GM18519 (cell line): ENCODE results near the gene SPAG16.

Source experiments
- ATAC-seq: cut with Tn5 transposase; IDR thresholded peaks from one replicate; pipeline ENCODE4 v1.9.1; 2021; ENCODE audit warnings: mild to moderate bottlenecking, moderate library complexity; ENCODE audit not compliant: unreplicated experiment, low FRiP score

Gene SPAG16

DNA sequence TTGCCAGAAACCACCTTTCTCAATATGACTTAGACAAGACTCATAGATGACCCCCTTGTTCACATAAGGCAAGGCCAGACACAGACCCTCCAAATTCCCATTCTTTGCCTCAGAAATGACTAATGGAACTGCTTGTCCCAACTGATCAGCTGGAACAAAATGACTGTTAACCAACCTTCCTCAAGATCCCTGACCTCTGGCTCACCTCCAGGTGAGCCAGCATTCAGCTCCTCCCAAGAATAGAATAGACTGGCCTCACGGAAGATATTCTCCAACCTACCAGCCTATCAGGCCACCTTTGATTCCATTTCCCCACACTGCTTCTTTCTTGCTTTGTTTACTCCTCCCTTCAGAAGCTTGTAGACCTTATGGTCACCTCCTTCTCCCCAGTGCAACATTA lies 930.8 kb downstream of the SPAG16 start:
- ATAC-seq = no peak

DNA sequence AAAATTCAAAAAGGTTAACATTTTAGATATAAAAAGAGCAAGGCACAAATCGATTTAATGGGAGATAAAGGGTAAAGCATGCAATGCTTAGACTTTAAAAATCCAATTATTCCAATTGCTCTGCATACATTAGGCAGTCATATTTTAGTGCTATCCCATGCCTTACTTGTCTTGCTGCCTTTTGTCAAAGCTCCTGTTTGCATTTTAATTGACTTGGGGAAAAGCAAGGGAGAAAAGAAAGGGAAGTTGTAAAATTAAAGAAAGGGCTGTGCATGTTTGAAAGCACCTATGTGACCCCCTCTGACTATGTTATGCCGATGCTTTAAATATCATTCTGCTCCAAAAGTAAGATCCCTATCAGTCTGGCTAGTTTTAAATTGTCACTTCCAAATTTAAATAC lies 932.9 kb downstream of the SPAG16 start:
- no peak for ATAC-seq

DNA sequence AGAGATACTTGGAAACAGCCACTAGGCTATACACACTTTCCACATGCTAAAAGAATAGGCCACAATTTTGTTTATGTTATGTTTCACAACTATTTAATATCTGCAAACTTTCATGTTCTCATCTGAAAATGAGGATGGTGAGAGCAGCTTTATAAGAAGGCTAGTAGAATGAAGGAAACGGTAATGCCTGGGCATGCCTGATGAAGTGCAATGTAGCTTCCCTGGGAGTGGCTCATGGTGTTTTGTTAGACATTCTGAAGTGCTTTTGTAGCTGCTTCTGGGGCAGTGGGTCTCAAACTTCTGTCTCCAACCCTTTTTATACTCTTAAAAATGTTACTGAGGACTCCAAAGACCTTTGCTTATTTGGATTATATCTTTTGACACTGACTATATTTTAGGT lies 933.3 kb downstream of the SPAG16 start:
- ATAC-seq = no peak

DNA sequence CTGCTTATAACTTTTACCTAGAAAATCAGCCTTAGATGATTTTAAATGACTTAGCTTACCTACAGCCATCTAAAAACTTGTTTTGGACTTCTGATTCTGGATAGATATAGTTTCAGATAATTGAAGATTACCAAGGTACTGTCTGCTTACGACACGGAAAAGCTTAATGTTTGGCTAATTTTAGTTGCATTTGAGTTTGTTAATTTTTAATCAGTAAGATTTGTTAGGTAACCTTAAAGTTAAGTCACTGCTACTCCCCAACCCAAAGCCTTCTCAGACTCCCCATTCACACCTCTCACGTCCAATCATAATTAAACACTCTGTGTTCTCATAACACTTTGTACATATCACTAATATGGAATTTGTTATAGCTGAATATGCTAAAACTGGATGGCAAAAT lies 936.0 kb downstream of the SPAG16 start:
- no peak for ATAC-seq

DNA sequence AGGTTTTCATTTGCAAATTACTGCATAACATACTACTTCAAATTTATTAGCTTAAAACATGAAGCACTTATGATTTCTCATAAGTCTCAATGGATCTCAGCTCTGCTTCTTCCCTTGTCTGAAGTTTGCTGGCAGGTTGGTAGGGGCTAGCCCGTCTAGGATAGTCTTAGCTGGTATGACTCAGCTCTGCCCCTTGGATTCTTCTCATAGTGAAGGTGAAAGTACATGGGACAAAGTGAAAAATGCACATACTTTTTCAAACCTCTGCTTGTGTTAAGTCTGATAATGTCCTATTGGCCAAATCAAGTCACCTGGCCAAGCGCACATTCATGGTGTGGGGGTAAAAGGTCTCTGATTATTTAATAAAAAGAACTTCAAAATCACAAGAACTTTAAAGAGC lies 941.8 kb downstream of the SPAG16 start:
- no peak for ATAC-seq

DNA sequence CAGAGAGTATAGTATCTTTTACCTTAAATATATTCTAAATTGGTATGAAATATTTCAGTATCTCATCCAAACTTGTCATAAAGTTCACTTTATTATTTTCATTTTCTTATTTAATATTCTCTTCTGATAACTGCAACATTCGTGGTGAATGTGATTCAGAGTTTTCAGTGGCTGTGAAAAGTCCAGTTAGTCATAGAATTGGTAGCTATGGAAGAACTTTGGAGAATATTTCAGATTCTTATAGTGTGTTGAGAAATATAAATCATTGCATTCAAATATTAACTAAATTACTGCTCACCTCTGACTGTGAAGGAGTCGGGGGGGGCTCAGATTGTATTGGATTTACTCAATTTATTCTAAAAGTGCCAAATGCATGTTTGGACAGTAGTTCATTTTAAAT lies 948.0 kb downstream of the SPAG16 start:
- no peak for ATAC-seq

DNA sequence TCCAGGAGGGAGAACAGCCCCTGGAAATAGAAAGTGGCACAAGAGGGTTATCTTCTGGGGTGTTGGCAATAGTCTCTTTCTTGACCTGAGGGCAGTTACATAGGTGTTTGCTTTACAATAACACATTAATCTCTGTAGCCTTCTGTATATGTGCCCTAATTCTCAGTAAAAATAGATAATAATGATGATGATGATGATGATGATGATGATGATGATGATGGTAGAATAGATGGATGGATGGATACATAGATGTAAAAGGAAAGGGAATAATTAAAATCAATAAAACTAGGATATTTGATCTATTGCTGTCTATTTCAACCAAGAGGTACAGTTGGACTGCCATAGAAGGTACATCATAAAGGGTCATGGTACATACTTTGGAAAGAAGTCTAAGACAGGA lies 948.9 kb downstream of the SPAG16 start:
- no peak for ATAC-seq

DNA sequence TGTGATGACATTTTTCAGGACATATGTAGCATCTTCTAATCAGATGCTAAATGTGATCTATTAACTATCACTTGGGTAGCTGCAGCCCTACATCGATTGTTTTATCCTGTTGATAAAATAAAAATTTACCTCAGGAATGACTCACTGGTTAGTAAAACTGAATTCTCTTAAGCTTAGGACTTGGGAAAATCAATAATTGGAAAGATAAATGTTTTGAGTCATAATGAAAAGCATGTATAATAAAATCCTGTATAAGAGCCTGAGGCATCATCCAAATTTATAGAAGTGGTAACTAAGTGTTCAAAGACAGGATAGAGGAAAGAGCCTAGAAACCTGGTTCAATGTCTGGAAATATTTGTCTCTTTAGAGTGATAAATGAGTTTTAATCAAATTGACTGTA lies 958.5 kb downstream of the SPAG16 start:
- no peak for ATAC-seq

DNA sequence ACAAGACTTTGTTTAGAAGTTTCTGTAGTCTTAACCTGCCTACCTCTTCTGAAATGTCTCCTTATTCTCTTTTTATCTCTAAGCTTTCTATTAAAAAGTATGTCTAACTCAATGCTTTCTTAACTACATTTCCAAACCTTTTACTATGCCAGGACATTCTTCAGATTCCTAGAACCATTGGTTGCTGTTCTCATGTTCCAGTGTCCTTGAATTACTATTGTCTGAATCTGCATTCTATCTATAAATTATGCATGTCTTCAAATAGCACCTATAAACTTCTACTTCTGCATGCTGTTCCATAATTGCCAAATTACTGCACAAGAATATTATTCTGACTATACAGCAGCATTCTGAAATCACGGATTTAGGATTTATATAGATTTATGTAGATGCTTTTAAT lies 960.6 kb downstream of the SPAG16 start:
- ATAC-seq = no peak

DNA sequence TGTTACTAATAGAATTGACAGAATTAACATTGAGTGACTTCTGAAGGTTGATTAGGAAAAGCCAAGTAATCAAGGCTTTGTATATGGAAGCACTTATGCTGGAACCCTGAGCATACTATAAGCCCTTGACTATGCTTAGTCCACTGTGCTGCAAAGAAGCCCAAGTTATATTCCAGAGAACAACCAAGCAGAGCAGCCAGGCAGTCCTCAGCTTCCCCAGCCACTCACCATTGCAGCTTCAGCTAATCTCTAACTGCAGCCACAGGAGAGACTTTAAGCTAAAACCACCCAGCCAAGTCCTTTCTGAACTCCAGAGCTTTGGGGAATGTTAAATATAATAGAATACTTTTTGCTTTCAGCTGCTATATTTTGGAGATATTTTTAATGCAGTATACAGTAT lies 962.2 kb downstream of the SPAG16 start:
- no peak for ATAC-seq

DNA sequence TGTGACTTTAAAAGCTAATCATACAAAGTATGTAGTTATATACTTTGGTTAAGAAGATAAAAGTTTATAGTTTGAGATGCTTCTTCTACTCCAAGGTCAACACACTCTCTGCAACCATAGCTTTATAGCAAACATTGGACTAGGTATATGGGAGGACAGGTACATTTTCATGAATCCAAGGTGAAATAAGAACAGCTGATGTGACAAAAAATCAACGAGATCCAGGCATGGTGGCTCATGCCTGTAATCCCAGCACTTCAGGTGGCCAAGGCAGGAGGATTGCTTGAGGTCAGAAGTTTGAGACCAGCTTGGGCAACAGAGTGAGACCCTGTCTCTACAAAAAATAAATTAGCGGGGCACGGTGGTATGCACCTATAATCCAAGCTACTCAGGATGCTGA lies 963.3 kb downstream of the SPAG16 start:
- no peak for ATAC-seq

DNA sequence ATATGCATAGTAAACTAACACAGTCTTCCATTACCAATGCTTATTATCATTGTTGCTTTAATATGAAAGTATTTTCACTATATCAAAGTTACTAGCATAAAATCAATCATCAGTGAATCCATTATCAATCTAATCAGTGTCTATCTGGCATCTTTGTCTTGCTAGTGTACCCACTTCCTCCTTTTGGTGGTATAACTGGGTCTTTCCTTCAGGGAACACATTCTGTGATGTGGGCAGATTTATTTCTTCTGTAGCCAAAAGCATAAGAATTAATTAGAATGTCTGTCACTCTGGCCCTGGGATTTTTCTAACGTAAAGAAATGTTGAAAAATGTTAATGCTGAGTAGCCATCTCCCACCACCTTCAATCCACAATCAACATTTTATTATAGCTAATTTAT lies 970.8 kb downstream of the SPAG16 start:
- no peak for ATAC-seq

DNA sequence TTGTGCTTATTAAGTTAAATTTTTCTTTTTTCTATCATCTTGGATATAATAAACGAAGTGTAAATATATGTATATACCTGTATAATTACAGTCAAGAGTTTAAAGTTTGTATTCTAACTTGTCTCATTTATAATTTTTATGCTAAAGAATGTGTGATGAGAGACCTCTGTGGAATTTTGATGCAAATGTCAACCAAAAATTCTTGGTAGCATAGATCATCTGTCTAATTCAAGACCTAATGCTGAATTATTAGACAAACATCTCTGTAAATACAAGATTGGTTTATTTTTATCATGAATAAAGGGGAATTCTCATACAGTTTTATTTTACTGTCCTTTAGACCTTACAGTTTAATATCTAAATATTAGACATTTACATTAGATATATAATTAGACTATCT lies 977.4 kb downstream of the SPAG16 start:
- ATAC-seq = no peak

DNA sequence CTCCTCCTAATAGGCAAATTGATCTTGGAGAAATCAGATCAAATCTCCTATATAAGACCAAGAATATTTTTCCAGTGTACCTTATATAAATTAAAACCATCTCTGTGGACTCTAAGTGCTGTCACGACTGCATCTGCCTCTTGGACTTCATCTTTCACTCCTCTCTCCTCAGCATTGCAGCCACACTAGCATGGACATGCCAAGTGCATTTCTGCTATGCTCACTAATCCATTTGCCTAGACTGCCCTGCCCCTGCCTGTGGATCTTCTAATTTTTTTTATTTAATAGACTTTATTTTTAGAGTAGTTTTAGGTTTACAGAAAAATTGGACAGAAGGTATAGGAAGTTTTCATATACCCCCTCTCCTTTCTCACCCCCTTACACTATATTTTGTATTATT lies 979.9 kb downstream of the SPAG16 start:
- no peak for ATAC-seq

DNA sequence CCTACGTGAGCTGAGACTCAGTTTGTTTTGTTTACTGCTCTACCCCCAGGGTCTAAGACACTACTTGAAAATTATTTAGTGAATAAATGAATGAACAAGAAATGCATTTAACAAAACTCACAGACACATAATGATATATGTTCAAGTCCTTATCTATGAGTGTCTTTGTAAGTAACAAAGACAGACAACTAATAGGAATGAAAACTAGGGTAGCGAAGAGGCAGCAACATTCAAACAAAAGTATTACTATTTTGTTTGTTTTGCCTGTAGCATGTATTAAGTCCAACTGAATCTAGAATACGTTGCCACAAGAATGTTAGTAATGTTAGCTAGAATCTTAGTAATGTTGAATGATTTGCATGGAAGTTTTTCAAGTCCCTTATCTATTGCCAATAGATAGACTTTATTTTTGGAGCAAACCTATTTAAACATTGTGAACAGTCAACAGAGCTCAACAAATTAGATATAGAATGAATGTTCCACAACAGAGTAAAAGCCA lies 981.8 kb downstream of the SPAG16 start:
- ATAC-seq = no peak

DNA sequence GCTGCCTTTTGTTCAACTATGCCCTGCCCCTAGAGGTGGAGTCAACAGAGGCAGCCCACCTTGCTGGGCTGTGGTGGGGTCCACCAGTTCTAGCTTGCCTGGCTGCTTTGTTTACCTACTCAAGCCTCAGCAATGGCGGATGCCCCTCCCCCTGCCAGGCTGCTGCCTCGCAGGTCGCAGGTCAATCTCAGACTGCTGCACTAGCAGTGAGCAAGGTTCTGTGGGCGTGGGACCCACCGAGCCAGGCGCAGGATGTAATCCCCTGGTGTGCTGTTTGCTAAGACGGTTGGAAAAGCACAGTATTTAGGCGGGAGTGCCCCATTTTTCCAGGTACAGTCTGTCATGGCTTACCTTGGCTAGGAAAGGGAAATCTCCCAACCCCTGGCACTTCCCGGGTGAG lies 993.6 kb downstream of the SPAG16 start:
- ATAC-seq = no peak

DNA sequence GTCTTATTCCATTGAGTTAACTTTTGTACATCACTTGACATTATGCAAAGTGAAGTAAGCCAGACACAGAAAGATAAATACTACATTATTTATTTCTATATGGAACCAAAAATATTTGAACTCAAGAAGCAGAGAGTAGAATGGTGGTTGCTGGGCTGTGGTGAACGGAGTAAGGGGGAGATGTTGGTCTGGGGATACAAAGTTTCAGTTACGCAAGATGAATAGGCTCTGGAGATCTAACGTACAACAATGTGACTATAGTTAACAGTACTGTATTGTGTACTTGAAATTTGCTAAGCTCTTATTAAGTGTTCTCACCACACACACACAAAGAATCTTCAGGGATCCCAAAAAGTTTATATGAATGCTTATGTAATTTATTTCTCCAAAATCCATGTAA lies 1001.7 kb downstream of the SPAG16 start:
- no peak for ATAC-seq

DNA sequence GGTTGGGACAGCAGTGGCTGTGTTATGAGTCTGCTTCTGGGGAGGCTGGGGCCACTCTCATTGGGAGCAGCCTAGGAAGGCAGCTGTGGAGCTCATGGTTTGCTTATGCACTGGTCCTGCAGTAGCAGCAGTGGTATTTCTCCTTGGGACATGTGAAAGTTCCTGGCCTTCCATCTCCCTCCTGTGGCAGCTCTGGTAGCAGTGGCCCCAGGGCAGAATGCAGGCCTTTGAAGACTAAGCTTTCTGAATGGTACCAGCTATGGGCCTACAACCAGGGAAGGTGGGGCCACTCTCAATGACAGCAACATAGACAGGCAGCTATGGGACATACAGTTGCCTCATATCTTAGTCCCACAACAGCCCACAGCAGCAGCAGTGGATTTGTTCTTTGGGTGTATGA lies 1009.3 kb downstream of the SPAG16 start:
- no peak for ATAC-seq

DNA sequence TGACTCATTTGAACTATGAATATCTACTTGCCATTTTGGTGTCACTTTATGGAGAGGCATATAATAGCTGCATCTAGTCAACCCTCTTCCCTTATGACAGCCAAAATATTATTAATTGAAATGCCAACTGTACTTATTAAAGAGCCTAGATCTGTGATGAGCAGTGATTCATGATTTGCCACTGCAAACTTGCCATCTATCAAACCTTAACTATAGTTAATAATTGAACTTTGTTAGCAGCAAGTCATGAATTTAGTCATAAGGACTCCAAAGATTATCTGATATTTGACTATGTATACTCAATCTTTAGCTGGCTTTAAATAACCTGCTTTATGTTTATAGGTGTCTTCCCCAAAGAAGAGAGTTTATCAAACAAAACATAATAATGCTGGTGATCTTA lies 1010.2 kb downstream of the SPAG16 start:
- no peak for ATAC-seq

DNA sequence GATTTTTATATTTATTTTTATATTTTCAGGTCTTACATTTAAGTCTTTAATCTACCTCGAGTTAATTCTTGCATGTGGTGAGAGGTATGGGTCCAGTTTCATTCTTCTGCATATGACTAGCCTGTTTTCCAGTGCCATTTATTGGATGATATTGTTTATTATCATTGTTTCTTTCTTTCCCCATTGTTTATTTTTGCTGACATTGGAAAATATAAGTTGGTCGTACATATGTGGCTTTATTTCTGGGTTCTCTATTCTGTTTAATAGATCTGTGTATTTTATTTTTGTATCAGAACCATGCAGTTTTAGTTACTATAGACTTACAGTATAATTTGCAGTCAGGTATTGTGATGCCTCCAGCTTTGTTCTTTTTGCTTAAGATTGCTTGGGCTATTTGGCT lies 1013.2 kb downstream of the SPAG16 start:
- no peak for ATAC-seq

DNA sequence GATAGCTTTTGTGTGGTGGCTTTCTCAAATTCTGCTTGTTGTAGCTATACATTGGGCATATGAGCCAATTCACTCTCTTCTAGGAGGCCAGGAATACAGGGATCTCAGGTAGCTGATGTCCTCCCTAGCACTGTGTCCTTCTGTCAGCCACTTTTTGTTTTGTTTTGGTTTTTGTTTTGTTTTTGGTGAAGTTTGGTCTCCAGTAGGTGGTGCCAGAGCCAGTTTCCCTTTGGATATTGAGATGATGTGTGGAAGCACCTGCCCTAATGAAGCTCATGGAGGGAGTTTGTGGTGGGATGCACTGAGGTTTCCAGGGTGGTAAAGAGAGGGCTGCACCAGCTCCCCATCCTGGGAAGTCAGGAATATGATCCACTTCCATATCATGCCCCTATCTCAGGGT lies 1026.1 kb downstream of the SPAG16 start:
- no peak for ATAC-seq

DNA sequence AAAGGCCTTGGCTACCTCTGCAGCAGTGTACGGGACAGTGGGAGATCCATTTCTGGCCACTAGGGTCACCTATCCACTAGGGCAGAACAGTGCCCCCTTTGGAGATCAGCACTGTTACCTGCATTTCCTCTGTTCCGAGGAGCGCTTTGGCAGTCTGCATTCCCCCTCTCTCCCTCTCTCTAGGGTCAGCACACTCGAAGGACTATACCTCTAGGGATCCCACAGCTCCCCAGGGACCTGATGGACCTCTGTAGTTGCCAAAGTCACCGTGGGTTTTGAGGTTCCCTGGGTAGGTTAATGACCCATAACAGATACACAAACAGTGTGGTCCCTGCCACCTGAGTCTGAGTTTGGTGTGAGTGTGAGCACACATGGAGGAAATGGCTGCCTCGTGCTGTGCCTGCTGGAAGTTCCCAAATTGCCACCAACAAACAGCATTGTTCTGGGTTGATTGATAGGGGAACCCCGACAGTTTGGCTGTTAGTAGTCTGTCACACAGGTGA lies 1026.8 kb downstream of the SPAG16 start:
- ATAC-seq = no peak
